ENCODE data around the gene HHIP.
A peak's percentile ranks its signal among the peaks of the same experiment; 100 is the strongest.

HHIP gene

DNA sequence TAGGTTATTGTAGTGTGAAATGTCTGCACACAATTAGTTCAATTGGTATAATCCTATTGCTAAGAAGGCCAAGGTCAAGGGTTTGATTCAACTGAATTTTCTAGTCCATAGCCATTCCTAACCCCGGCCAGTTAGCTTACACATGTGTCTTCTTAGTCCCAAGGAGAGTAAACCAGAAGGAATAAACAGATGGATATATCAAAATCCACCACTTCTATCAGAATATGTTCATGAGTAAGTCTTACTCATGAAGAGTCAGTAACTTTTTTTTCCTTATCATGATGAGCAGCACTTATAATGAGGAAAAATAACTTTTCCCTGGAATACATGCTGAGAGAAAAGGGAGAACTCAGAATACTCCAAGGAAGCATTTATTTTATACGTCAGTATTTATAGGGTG lies 9.5 kb downstream of the HHIP start:
- ChIA-PET POLR2A (no interaction called here), CTCF (interaction anchor here (1.9 kb wide), 1 partner anchor 8 kb away, joined by 5 read pairs; no protein-coding TSS in a partner anchor)
- DNase-seq (ENCODE audit: low read depth, low spot score), result no peak
- TF ChIP-seq, protein P1, sequence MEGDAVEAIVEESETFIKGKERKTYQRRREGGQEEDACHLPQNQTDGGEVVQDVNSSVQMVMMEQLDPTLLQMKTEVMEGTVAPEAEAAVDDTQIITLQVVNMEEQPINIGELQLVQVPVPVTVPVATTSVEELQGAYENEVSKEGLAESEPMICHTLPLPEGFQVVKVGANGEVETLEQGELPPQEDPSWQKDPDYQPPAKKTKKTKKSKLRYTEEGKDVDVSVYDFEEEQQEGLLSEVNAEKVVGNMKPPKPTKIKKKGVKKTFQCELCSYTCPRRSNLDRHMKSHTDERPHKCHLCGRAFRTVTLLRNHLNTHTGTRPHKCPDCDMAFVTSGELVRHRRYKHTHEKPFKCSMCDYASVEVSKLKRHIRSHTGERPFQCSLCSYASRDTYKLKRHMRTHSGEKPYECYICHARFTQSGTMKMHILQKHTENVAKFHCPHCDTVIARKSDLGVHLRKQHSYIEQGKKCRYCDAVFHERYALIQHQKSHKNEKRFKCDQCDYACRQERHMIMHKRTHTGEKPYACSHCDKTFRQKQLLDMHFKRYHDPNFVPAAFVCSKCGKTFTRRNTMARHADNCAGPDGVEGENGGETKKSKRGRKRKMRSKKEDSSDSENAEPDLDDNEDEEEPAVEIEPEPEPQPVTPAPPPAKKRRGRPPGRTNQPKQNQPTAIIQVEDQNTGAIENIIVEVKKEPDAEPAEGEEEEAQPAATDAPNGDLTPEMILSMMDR (IDR thresholded peaks at IDR 0.05; ENCODE audit: insufficient read depth, low read length, missing control alignments), result no peak
- no peak overlapping the region for H3K4me3 ChIP-seq (ENCODE audit: low read depth, low read length)

DNA sequence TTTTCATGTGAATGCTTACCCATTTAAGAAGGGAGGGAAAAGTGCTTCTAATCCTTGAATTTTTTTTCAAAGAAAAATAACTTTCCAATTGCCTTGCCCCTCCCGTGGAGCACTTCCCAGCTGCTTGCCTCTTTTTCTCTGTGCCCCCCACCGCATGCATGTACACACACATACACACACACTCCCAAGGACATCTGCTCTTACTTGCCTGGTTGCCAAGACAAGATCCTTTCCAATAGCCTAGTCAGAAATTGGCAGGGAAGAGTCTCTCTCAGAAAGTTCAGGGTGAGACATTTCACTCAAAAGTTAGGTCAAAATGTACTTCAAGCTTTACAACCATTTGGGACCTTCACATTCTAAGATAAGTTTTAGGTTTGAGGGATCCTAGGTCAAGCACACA lies 10.9 kb downstream of the HHIP start:
- TF ChIP-seq, protein P1 (IDR thresholded peaks at IDR 0.05; ENCODE audit: insufficient read depth, low read length, missing control alignments), result no peak
- ChIA-PET CTCF (no interaction called here), POLR2A (no interaction called here)
- DNase-seq (ENCODE audit: low read depth, low spot score), result no peak
- H3K4me3 ChIP-seq (ENCODE audit: low read depth, low read length), result no peak overlapping the region

DNA sequence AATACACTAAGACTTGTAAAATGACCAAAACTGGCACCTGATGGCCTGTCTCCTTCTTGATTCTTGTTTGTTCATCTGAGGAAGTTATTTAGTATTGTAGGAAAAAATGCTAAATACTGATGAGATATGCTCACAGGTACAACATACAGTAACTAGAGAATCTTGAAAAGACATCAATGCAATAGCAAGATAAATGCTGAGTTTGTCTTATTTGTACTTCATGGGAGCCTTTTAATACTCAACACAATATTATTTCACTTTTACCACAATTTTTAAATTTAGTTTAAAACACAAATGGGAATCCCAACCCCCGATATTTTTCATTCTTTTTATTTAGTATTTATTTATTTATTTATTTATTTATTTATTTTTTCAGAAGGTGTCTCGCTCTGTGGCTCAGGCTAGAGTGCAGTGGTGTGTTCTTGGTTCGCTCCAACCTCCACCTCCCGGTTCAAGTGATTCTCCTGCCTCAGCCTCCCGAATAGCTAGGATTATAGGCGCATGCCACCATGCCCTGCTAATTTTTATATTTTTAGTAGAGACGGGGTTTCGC lies 12.1 kb downstream of the HHIP start:
- ChIA-PET CTCF (no interaction called here), POLR2A (no interaction called here)
- DNase-seq (ENCODE audit: low read depth, low spot score), result no peak
- no peak overlapping the region for H3K4me3 ChIP-seq (ENCODE audit: low read depth, low read length)
- TF ChIP-seq, protein P1 (IDR thresholded peaks at IDR 0.05; ENCODE audit: insufficient read depth, low read length, missing control alignments), result no peak

- peak; percentile 29 for DNase-seq (ENCODE audit: low read depth, low spot score)
- CTCF ChIA-PET, result interaction anchor here (1.0 kb wide), 1 partner anchor 8 kb away, joined by 3 read pairs; no protein-coding TSS in a partner anchor
- H3K4me3 ChIP-seq (ENCODE audit: low read depth, low read length), result no peak overlapping the region
- TF ChIP-seq, protein P1 (IDR thresholded peaks at IDR 0.05; ENCODE audit: insufficient read depth, low read length, missing control alignments), result no peak
- POLR2A ChIA-PET, result no interaction called here
Observed at GRCh38 chr4:144658903-144659302, 12.9 kb downstream of the HHIP start.

DNA sequence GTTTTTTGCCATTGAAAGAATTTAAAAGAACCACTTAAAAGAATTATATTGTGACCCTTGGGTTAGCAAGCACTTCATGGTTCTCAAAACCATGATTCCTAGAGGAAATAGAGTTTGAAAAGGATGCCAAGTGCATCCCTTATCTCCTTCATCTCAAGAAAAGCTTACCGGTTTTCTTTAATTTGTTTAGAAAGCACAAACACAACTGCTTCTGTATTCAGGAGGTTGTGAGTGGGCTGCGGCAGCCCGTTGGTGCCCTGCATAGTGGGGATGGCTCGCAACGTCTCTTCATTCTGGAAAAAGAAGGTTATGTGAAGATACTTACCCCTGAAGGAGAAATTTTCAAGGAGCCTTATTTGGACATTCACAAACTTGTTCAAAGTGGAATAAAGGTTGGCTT lies 13.5 kb downstream of the HHIP start:
- TF ChIP-seq, protein P1 (IDR thresholded peaks at IDR 0.05; ENCODE audit: insufficient read depth, low read length, missing control alignments), result no peak
- CTCF ChIA-PET, result interaction anchor here (1.0 kb wide), 1 partner anchor 9 kb away, joined by 3 read pairs; no protein-coding TSS in a partner anchor
- POLR2A ChIA-PET, result no interaction called here
- H3K4me3 ChIP-seq (ENCODE audit: low read depth, low read length), result no peak overlapping the region
- no peak for DNase-seq (ENCODE audit: low read depth, low spot score)

DNA sequence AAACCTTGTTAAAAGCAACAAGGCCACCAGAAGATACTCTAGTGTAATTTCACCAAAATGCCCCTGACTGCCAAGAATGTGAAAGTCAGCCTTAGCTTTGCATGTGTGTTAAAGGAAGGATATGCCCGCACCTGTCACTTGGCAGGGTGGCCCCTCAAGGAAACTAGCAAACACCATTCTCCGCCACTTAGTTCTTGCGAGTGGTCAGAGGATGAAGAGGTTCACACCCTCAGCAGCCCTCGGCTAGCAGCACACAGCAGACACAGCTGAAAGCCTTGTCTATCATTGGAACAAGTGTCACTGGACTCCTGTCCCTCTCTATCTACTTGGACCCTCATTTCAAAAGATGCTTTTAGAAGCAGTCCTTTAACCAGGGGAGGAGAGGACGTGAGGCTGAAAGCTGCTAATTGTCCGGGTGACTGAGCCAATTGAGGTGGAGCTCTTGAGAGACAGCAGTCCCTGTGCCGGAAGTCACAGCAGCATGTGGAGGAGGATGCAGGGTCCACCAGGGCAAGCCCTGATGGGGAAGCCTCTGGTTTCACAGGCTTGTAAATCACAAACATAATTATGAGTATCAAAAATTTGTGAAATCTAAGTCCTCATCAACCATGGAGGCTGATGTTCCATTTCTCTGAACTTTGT lies 18.0 kb downstream of the HHIP start:
- DNase-seq (ENCODE audit: low read depth, low spot score), result no peak
- ChIA-PET CTCF (interaction anchor here (1.0 kb wide), 1 partner anchor 9 kb away, joined by 5 read pairs; no protein-coding TSS in a partner anchor), POLR2A (no interaction called here)
- H3K4me3 ChIP-seq (ENCODE audit: low read depth, low read length), result no peak overlapping the region
- TF ChIP-seq, protein P1 (IDR thresholded peaks at IDR 0.05; ENCODE audit: insufficient read depth, low read length, missing control alignments), result no peak

All from AG04449 (cell line).